HUES48 (cell line): Measurements from ENCODE around the gene CD99L2.

Experiments
- H3K27ac ChIP-seq: one replicate; pipeline ENCODE4 v1.7.0; 2013; ENCODE audit warnings: low read depth, low read length, inconsistent platforms
- H3K27me3 ChIP-seq: 2 replicates; pipeline ENCODE4 v1.6.1; 2013; ENCODE audit warnings: mild to moderate bottlenecking, low read length; ENCODE audit not compliant: control insufficient read depth, insufficient read depth
- H3K36me3 ChIP-seq: 2 replicates; pipeline ENCODE4 v1.6.1; 2013; ENCODE audit warnings: low read length; ENCODE audit not compliant: control insufficient read depth, insufficient read depth
- H3K4me1 ChIP-seq: 2 replicates; pipeline ENCODE4 v1.6.1; 2013; ENCODE audit warnings: mild to moderate bottlenecking, low read length; ENCODE audit not compliant: control insufficient read depth, insufficient read depth
- H3K4me3 ChIP-seq: 2 replicates; pipeline ENCODE4 v1.5.1; 2013; ENCODE audit warnings: mild to moderate bottlenecking, low read depth, low read length
- H3K9ac ChIP-seq: 2 replicates; pipeline ENCODE4 v1.6.1; 2013; ENCODE audit warnings: mild to moderate bottlenecking, low read depth, low read length, moderate library complexity
- H3K9me3 ChIP-seq: 2 replicates; pipeline ENCODE4 v1.6.1; 2013; ENCODE audit warnings: low read length; ENCODE audit not compliant: control insufficient read depth, insufficient read depth

CD99L2 gene

DNA sequence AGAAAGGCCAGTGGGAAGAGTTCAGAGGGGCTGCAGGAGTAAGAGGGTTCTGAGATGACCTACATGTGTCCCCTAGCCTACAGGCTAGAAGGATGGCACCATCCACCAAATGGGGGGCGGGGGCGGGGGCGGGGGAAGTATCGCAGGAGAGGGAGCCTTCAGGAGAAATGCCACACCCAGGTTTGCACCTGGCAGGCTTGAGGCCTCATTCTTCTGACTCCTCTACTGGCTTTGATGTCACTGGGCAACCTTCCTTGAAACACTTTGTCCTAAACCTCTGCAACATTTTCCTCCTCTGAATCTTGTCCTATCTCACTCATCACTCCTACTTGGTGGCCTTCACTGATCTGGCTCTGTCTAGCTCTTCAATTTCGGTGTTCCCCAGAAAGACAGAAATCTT, 24.0 kb downstream of the CD99L2 start:
- Histone ChIP-seq H3K4me1 (peaks cover 14% of the 10 kb centered on the region), H3K36me3 (no peaks in the 10 kb centered on the region), H3K9ac (no peak overlapping the region), H3K9me3 (peaks cover 21% of the 10 kb centered on the region), H3K27ac (no peak overlapping the region), H3K27me3 (no peaks in the 10 kb centered on the region), H3K4me3 (no peak overlapping the region)

DNA sequence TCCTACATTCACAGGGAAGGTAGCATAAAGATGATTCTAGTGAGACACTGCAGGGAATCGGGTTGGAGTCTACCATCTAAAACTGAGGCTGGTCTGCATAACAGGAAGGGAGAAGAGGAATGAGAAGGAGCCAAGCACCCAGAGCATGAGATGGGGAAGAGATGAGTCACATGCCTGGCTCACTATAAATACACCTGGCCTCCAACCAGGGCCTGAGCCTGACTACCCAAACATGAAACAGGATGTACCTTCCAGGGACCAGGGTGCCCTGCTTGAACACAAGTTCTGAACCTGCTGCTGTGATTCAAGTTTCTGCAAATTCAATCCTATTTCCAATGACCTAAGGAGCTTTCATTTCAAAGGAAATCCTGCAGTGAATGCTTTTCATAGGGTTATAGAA, 24.9 kb downstream of the CD99L2 start:
- Histone ChIP-seq H3K4me1 (peaks cover 14% of the 10 kb centered on the region), H3K27me3 (no peaks in the 10 kb centered on the region), H3K4me3 (no peak overlapping the region), H3K9ac (no peak overlapping the region), H3K36me3 (no peaks in the 10 kb centered on the region), H3K27ac (no peak overlapping the region), H3K9me3 (peaks cover 25% of the 10 kb centered on the region)

DNA sequence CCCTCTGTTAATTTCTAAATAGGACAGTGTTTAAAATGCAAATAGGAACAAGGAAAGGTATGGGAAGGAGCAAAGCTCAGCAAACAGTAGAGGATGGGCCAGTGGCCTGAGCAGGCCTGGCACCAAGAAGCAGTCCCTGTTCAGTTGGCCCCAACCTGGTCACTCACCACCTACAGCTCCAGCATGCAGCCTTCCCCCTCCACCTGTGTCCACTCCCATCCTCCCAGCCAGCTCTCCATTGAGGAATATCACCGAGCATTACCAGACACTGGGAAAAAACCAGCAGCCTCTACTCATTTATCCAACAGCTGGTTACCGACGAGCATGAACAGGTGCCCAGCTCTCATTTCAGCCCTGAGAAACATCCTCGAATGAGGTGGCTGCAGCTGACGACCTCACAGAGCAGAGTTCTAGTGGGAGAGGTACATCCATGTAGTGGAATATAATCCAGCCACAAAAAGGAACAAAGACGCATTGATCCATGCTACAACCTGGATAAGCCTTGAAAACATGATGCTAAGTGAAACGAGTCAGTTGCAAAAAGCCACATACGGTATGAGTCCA, 25.6 kb downstream of the CD99L2 start:
- peaks cover 25% of the 10 kb centered on the region for H3K9me3 ChIP-seq
- H3K4me1 ChIP-seq = peaks cover 14% of the 10 kb centered on the region

DNA sequence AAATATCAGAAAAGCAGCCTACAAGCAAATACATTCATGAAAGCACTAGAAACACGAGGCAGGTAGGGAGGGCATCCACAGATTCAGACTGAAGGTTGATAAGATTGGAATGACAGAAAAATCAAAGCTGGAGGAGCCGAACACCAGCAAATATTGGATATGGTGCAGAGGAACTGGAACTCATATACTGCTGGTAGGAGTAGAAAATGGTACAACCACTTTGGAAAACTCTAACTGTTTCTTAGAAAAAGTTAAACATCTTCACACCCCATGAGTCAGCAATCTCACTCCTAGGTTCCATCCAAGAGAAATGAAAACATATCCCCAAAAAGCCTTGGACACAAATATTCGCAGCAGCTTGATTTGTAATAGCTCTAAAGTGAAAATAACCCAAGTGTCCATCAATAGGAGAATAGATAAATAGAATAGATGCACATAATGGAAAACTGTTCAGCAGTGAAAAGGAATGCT, 27.1 kb downstream of the CD99L2 start:
- H3K9me3 ChIP-seq = peaks cover 20% of the 10 kb centered on the region
- peaks cover 14% of the 10 kb centered on the region for H3K4me1 ChIP-seq
- H3K4me3 ChIP-seq = no peak overlapping the region
- no peaks in the 10 kb centered on the region for H3K36me3 ChIP-seq
- no peaks in the 10 kb centered on the region for H3K27me3 ChIP-seq
- H3K27ac ChIP-seq = no peak overlapping the region
- no peak overlapping the region for H3K9ac ChIP-seq

More for the DNA sequence above, 25.6 kb downstream of the CD99L2 start:
- H3K36me3 ChIP-seq = no peaks in the 10 kb centered on the region
- H3K4me3 ChIP-seq = no peak overlapping the region
- no peak overlapping the region for H3K27ac ChIP-seq
- H3K27me3 ChIP-seq = no peaks in the 10 kb centered on the region
- no peak overlapping the region for H3K9ac ChIP-seq

DNA sequence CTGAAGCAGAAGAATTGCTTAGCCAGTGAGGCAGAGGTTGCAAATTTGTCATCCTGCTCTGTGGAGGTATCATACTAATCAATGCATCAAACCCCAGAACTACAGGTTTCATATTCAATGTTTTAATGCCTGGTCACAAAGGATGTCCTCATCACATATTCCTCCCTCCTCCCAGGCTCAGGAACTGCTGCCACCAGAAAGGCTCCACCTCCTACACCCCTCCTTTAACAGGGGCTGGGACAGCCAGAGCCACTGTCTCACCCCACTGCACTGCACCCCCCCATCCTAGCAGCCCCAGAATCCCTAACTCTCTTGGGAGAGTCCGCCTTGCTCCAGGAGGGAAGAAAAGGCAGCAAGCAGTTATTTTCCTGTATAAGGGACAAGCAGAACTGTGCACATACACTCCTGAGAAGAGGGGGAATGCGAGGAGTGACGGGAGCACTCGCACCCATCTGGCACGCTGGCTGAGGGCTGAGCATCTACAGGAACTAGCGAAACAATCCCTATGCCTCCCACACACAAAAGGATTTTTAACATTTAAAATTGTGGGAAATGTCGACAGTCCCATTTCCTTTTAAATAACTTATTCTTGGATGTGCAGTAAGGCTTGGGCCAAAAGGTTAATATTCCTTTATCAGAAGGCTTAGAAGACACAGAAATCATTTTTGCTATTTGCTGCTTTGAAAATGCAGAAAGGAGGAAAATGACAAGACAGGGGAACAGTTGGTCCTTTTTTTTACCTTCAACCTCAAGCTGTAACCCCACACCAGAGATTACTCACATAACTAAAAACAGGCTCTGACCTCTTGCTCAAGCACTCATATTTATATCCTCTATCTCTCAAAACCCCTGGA, 27.8 kb downstream of the CD99L2 start:
- no peak overlapping the region for H3K4me3 ChIP-seq
- H3K36me3 ChIP-seq = no peaks in the 10 kb centered on the region
- H3K27ac ChIP-seq = no peak overlapping the region
- H3K4me1 ChIP-seq = peaks cover 14% of the 10 kb centered on the region
- no peak overlapping the region for H3K9ac ChIP-seq
- peaks cover 14% of the 10 kb centered on the region for H3K9me3 ChIP-seq
- no peaks in the 10 kb centered on the region for H3K27me3 ChIP-seq

DNA sequence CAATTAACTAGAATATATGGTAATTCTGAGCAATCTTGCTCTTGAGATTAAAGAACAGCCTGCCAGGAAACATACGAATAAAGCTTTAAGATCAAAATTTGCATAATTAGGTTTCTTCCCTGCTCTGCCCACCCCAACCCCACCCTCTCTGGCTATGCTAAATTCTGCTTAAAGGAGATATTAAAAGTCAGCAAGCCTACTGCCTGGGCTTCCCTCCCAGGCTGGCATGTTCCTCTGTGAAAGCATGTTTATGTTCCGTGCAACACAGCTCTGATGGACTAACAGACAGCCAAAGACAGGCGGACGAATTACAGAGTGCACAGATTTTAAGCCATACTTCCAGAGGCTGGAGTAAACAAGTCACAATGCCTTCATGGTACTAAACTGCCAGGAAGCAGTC, 28.4 kb downstream of the CD99L2 start:
- Histone ChIP-seq H3K27me3 (no peaks in the 10 kb centered on the region), H3K9ac (no peak overlapping the region), H3K27ac (no peak overlapping the region), H3K36me3 (no peaks in the 10 kb centered on the region), H3K9me3 (peaks cover 8% of the 10 kb centered on the region; the same call in 1 of the 2 replicates), H3K4me1 (peaks cover 14% of the 10 kb centered on the region), H3K4me3 (no peak overlapping the region)

DNA sequence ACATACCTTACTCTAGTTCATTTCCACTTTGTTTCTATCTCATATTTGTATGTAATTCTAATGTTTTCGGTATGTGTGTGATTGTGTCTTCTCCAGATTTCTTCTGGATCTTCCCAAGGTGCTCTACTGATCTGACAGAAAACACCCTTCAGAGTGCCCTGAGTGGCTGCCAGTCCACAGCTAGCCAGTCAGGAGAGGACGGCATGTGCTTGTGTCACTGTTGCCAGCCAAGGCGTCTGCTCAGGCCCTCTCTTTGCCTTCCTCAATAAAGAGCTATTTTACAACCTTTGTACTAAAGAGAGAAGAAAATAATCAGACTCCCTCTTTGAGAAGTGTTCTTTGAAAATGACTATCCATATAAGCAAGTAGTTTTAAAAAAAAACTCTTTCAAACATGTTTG, 29.0 kb downstream of the CD99L2 start:
- peaks cover 8% of the 10 kb centered on the region; the same call in 1 of the 2 replicates for H3K9me3 ChIP-seq
- no peak overlapping the region for H3K27ac ChIP-seq
- H3K36me3 ChIP-seq = no peaks in the 10 kb centered on the region
- peaks cover 14% of the 10 kb centered on the region for H3K4me1 ChIP-seq
- H3K27me3 ChIP-seq = no peaks in the 10 kb centered on the region
- H3K4me3 ChIP-seq = no peak overlapping the region
- H3K9ac ChIP-seq = no peak overlapping the region

DNA sequence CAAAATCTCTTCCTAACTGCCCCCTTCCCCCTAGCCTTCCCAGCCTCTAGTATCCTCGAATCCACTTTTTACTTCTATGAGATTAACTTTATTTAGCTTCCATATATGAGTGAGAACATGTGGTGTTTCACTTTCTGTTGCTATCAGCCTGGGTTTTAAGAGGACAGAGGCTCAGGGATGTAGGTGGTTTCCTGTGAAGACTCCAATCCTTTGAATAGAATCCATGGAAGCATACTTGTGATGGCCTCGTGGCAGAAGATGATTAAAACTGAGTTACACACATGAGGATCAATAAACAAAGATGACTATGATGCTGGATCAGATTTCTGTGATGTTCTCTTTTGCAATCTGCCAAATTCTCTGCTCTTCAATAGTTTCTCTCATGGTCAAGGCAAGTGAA, 29.8 kb downstream of the CD99L2 start:
- Histone ChIP-seq H3K4me1 (peaks cover 14% of the 10 kb centered on the region), H3K36me3 (no peaks in the 10 kb centered on the region), H3K9ac (no peak overlapping the region), H3K27me3 (no peaks in the 10 kb centered on the region), H3K4me3 (no peak overlapping the region), H3K27ac (no peak overlapping the region), H3K9me3 (peaks cover 8% of the 10 kb centered on the region; the same call in 1 of the 2 replicates)

DNA sequence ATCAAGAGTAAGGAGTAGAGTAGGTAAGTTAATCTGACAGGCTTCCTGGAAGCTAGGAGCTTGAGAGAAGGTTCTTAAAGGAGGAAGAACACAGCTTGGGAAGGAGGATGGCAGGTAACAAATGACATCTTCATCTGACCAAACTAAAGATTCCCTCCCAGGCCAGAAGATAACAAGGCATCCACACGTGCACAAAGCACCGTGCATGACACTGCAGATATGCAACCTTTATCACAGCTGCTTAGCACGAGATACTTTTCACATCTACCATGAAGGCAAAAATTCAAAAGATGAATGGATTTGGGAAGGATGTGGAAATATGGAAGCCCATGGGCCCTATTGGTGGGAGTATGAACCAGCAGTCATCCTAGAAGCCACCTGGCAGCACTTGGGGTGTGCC, 34.3 kb downstream of the CD99L2 start:
- no peaks in the 10 kb centered on the region for H3K36me3 ChIP-seq
- H3K4me3 ChIP-seq = no peak overlapping the region
- H3K4me1 ChIP-seq = no peaks in the 10 kb centered on the region
- peaks cover 11% of the 10 kb centered on the region for H3K9me3 ChIP-seq
- H3K27ac ChIP-seq = no peak overlapping the region
- no peak overlapping the region for H3K9ac ChIP-seq
- H3K27me3 ChIP-seq = no peaks in the 10 kb centered on the region

DNA sequence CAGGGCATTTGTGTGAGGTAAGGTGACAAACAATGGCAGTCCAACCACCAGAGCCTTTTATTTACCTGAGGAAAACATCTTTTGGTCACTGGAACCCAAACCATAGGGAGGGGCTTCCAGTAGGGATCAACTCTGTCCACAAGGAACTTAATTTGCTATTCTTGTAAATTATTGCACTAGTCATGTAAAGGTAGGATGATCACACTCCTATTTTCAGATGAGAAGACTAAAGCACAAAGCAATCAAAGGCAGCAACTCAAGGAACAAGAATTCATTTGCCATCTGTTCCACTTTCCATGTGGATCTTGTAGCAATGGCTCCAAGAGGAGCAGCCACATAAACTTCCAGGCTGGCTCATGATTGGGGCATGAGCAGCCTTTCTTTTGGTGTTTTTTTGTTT, 35.3 kb downstream of the CD99L2 start:
- Histone ChIP-seq H3K9ac (no peak overlapping the region), H3K36me3 (no peaks in the 10 kb centered on the region), H3K27me3 (no peaks in the 10 kb centered on the region), H3K4me1 (no peaks in the 10 kb centered on the region), H3K9me3 (peaks cover 8% of the 10 kb centered on the region), H3K27ac (no peak overlapping the region), H3K4me3 (no peak overlapping the region)

DNA sequence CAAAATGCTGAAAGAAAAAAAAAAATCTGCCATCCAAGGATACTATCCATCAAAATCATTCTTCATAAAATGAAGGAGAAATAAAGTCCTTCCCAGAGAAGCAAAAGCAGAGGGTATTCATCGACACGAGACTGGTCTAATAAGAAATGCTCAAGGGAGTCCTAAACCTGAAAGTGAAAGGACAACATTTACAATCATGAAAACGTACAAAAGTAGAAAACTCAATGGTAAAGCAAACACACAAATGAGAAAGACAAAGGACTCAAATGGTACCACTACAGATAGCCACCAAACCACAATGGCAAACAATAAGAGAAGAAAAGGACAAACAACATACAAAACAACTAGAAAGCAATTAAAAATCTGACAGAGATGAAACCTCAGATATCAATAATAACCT, 41.0 kb downstream of the CD99L2 start:
- Histone ChIP-seq H3K9ac (no peak overlapping the region), H3K27me3 (no peaks in the 10 kb centered on the region), H3K9me3 (peaks cover 33% of the 10 kb centered on the region), H3K4me3 (no peak overlapping the region), H3K36me3 (no peaks in the 10 kb centered on the region), H3K27ac (no peak overlapping the region), H3K4me1 (no peaks in the 10 kb centered on the region)
